Liver (tissue), 9 donors: ENCODE measurements around the gene ZIC1. TPM values are rescaled to one million over a fixed set of nuclear protein-coding genes. Genes with fewer than 3 reads are reported as not detected.
A peak's percentile ranks its signal among the peaks of the same experiment; 100 is the strongest.

Experiments
- DNase-seq: peaks from one replicate; pipeline ENCODE4 v3.0.0-alpha.2; 2017; ENCODE audit warnings: low spot score
- H3K27ac ChIP-seq, 2 donors: one replicate each; pipeline ENCODE4 v1.7.0; 2013; ENCODE audit warnings: inconsistent platforms in 2 of 2, low read length in 2 of 2, control low read depth in 1 of 2, low read depth in 1 of 2, mild to moderate bottlenecking in 1 of 2
- H3K27me3 ChIP-seq, 4 donors: one replicate each; pipeline versions ENCODE4 v1.6.1 to v1.7.0; 2013; ENCODE audit warnings: low read length in 3 of 4, inconsistent platforms in 1 of 4, mild to moderate bottlenecking in 1 of 4, moderate library complexity in 1 of 4; ENCODE audit not compliant: control insufficient read depth in 4 of 4, insufficient read depth in 4 of 4
- H3K36me3 ChIP-seq, 4 donors: one replicate each; pipeline versions ENCODE4 v1.6.1 to v1.7.0; 2013; ENCODE audit warnings: low read length in 3 of 4, mild to moderate bottlenecking in 3 of 4, low read depth in 1 of 4, moderate library complexity in 1 of 4; ENCODE audit not compliant: control insufficient read depth in 4 of 4, insufficient read depth in 3 of 4
- H3K4me1 ChIP-seq, 4 donors: one replicate each; pipeline versions ENCODE4 v1.6.1 to v1.7.0; 2013; ENCODE audit warnings: low read length in 3 of 4, mild to moderate bottlenecking in 3 of 4, moderate library complexity in 1 of 4; ENCODE audit not compliant: control insufficient read depth in 4 of 4, insufficient read depth in 4 of 4
- H3K4me3 ChIP-seq, 3 donors: one replicate each; pipeline versions ENCODE4 v1.6.1 to v1.7.0; 2013; ENCODE audit warnings: low read length in 3 of 3, control low read depth in 1 of 3, low read depth in 1 of 3, mild to moderate bottlenecking in 1 of 3
- H3K9ac ChIP-seq, 2 donors: one replicate each; pipeline ENCODE4 v1.7.0; 2013; ENCODE audit warnings: low read length in 2 of 2, mild to moderate bottlenecking in 2 of 2, moderate library complexity in 2 of 2, control low read depth in 1 of 2, low read depth in 1 of 2
- H3K9me3 ChIP-seq, 4 donors: one replicate each; pipeline versions ENCODE4 v1.6.1 to v1.7.0; 2013; ENCODE audit warnings: low read length in 3 of 4; ENCODE audit not compliant: control insufficient read depth in 4 of 4
- FOXA1 ChIP-seq: IDR thresholded peaks from 2 replicates; pipeline ENCODE4 v1.6.1; 2016; ENCODE audit warnings: antibody characterized with exemption
- GABPA ChIP-seq, 2 donors: IDR thresholded peaks in 1 of 2; conservative IDR thresholded peaks in 1 of 2; 2 replicates each; pipeline ENCODE4 v1.6.1; 2016; ENCODE audit warnings: antibody characterized with exemption in 2 of 2, mild to moderate bottlenecking in 1 of 2, moderate library complexity in 1 of 2
- HNF4A ChIP-seq, 2 donors: conservative IDR thresholded peaks; 2 replicates each; pipeline ENCODE4 v1.6.1; 2016; ENCODE audit warnings: antibody characterized with exemption in 2 of 2, mild to moderate bottlenecking in 2 of 2
- HNF4G ChIP-seq: IDR thresholded peaks from 2 replicates; pipeline ENCODE4 v1.6.1; 2016; ENCODE audit warnings: antibody characterized with exemption
- JUND ChIP-seq, 2 donors: IDR thresholded peaks; 2 replicates each; pipeline ENCODE4 v1.6.1; 2016; ENCODE audit warnings: antibody characterized with exemption in 2 of 2
- NR2F2 ChIP-seq: IDR thresholded peaks from 2 replicates; pipeline ENCODE4 v1.6.1; 2016; ENCODE audit warnings: antibody characterized with exemption
- RAD21 ChIP-seq, 2 donors: IDR thresholded peaks; 2 replicates each; pipeline ENCODE4 v1.6.1; 2016; ENCODE audit warnings: antibody characterized with exemption in 2 of 2, mild to moderate bottlenecking in 2 of 2
- SP1 ChIP-seq: IDR thresholded peaks from 2 replicates; pipeline ENCODE4 v1.6.1; 2018; ENCODE audit warnings: antibody characterized with exemption, mild to moderate bottlenecking
- TAF1 ChIP-seq: conservative IDR thresholded peaks from 2 replicates; pipeline ENCODE4 v1.6.1; 2016; ENCODE audit warnings: antibody characterized with exemption, mild to moderate bottlenecking
- WGBS: extraction: QIAGEN DNeasy Blood & Tissue Kit; methylation state at CpG from one replicate; pipeline ENCODE4 v1.1.7; 2013; 5-methylcytosine and 5-hydroxymethylcytosine counted together
- polyA plus RNA-seq, 2 donors: library from polyadenylated mRNA; stranded (reverse) in 1 of 2; unstranded in 1 of 2; fragments of 200-250 nt in 1 of 2; fragments of >200 nt in 1 of 2; fragmentation: Nextera tagmentation in 1 of 2; extraction: Ambion mirVana in 1 of 2; gene quantifications; one replicate each; pipeline versions ENCODE4 v1.2.1 to v1.2.3, GENCODE V29; 2013 to 2015
- total RNA-seq, 2 donors: library from RNA; depleted of rRNA; stranded (reverse); fragments of >200 nt; gene quantifications; one replicate each; pipeline ENCODE4 v1.2.3, GENCODE V29; 2014
- TF ChIP-seq, protein P1 (sequence below): fragments of 150-350 bp; IDR thresholded peaks from 2 replicates; pipeline ENCODE4 v1.5.1; 2017; ENCODE audit warnings: improper control_type of control experiment, low read depth, low read length; ENCODE audit not compliant: missing input control
- TF ChIP-seq, protein P2 (sequence below): IDR thresholded peaks from 2 replicates; pipeline ENCODE4 v1.6.1; 2016; ENCODE audit warnings: antibody characterized with exemption, mild to moderate bottlenecking
- TF ChIP-seq, protein P3 (sequence below): IDR thresholded peaks from 2 replicates; pipeline ENCODE4 v1.6.1; 2016; ENCODE audit warnings: antibody characterized with exemption
- donor health status: healthy.
- donor health status: healthy.
- donor health status: healthy.
- donor health status: healthy.
- donor health status: healthy.

ZIC1 gene
- total and polyA plus RNA-seq, 4 donors, result 4.4 TPM; not detected in 3

DNA sequence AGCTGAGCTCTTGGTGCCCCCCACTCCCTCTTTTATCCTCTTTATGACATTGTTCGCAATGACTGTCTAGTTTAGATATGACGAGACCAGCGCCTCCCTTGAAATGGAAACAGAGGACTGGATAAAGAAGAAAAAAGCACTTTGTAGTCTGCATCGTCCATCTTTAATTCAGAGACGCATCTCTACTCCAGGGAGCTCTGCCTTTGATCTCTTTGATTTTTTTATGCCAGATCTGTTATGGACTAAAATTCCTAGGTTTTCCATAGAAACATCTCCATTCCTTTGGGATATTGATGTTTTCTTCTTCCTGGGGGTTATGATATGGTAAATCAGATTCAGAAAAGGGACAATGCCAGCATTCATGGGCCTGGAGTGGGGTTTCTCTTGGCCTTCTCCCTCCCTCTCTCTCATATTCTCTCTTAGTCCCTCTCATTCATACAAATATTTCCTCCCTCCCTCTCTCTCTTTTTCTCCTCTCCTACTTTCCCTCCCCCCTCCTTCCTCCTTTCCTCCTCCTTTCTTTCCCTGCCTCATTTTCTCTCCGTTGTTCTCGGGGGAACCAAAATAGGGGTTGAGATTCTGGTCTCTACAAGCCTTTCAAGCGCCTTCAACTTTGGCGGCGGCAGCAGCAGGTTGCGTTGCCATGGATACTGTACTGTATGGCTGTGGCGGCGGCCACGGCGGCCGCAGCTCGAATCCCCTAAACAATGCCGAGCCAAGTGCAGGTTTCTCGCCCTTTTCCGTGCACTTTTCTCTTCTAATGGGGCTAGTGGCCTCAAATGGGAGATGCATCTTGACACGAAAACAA lies 48.3 kb upstream of the ZIC1 start:
- Histone ChIP-seq H3K4me3 (no peak overlapping the region), H3K4me1 (no peaks in the 10 kb centered on the region), H3K27me3 (peaks cover 3 to 52% (median 25%) of the 10 kb centered on the region in 4 donors), H3K27ac (no peak overlapping the region), H3K36me3 (no peaks in the 10 kb centered on the region), H3K9me3 (peaks cover 0 to 2% (median 0%) of the 10 kb centered on the region in 4 donors), H3K9ac (no peak overlapping the region)
- WGBS, result 7% methylated on average over 21 of the region's 21 CpGs
- TF ChIP-seq HNF4G (no peak), TAF1 (no peak), HNF4A (conservative IDR thresholded peaks at IDR 0.05) (no peak), GABPA (IDR thresholded peaks at IDR 0.05 in 1 of 2, conservative IDR thresholded peaks at IDR 0.05 in 1 of 2) (no peak), RAD21 (IDR thresholded peaks at IDR 0.05) (no peak), JUND (IDR thresholded peaks at IDR 0.05) (no peak), FOXA1 (no peak), SP1 (no peak), NR2F2 (no peak)
- TF ChIP-seq, protein P1, sequence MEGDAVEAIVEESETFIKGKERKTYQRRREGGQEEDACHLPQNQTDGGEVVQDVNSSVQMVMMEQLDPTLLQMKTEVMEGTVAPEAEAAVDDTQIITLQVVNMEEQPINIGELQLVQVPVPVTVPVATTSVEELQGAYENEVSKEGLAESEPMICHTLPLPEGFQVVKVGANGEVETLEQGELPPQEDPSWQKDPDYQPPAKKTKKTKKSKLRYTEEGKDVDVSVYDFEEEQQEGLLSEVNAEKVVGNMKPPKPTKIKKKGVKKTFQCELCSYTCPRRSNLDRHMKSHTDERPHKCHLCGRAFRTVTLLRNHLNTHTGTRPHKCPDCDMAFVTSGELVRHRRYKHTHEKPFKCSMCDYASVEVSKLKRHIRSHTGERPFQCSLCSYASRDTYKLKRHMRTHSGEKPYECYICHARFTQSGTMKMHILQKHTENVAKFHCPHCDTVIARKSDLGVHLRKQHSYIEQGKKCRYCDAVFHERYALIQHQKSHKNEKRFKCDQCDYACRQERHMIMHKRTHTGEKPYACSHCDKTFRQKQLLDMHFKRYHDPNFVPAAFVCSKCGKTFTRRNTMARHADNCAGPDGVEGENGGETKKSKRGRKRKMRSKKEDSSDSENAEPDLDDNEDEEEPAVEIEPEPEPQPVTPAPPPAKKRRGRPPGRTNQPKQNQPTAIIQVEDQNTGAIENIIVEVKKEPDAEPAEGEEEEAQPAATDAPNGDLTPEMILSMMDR, result no peak
- no peak for DNase-seq

DNA sequence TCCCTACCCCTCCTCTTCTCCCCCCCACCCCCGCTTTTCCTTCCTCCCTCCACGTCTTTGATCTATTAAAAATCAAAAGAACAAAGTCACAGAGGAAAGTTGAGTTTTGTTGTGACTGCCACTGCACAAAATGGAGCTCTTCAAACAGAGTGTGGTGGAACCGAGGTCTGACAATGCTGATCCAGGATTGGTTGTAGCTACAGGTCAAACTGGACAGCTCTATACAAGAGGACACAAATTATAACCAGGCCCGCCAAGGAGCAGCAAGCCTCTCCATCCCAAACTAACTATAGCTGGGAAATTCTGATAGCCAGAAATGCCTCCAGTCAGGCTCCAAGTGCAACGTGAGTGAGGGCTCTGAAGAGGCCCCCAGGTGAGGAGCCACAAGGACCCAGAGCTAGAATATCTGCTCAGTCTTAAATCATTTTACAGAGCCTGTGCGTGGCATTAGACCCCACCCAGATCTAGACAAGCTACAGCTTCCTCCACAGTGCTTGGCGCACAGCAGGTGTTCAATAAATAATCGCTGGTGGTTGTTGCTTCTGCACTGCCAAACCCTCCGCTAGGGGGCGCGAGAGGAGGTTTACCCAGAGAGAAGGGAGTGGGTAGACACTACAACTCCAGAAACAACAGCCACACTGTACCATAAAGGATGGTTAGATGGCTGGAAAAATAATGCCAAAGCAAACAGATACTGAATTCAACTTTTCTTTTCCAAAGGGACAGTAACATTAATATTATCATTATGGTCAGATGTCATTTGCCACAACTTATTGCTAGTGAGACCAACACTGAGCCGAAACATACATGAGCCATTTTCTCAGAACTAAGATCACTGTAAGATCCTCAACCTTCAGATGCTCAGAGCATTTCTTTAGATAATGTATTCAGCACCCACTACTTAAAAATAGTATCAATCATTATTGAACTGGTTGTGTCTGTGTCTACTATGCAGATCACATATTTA lies 47.4 kb upstream of the ZIC1 start:
- DNase-seq, result peak; percentile 55
- no peak overlapping the region for H3K27ac ChIP-seq
- H3K27me3 ChIP-seq, result peaks cover 3 to 45% (median 22%) of the 10 kb centered on the region in 4 donors
- H3K4me1 ChIP-seq, result no peaks in the 10 kb centered on the region
- H3K9ac ChIP-seq, result no peak overlapping the region
- peaks cover 0 to 2% (median 0%) of the 10 kb centered on the region in 4 donors for H3K9me3 ChIP-seq
- 11% methylated on average over 12 of the region's 12 CpGs for WGBS
- TF ChIP-seq, protein P2, sequence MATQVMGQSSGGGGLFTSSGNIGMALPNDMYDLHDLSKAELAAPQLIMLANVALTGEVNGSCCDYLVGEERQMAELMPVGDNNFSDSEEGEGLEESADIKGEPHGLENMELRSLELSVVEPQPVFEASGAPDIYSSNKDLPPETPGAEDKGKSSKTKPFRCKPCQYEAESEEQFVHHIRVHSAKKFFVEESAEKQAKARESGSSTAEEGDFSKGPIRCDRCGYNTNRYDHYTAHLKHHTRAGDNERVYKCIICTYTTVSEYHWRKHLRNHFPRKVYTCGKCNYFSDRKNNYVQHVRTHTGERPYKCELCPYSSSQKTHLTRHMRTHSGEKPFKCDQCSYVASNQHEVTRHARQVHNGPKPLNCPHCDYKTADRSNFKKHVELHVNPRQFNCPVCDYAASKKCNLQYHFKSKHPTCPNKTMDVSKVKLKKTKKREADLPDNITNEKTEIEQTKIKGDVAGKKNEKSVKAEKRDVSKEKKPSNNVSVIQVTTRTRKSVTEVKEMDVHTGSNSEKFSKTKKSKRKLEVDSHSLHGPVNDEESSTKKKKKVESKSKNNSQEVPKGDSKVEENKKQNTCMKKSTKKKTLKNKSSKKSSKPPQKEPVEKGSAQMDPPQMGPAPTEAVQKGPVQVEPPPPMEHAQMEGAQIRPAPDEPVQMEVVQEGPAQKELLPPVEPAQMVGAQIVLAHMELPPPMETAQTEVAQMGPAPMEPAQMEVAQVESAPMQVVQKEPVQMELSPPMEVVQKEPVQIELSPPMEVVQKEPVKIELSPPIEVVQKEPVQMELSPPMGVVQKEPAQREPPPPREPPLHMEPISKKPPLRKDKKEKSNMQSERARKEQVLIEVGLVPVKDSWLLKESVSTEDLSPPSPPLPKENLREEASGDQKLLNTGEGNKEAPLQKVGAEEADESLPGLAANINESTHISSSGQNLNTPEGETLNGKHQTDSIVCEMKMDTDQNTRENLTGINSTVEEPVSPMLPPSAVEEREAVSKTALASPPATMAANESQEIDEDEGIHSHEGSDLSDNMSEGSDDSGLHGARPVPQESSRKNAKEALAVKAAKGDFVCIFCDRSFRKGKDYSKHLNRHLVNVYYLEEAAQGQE, result no peak
- TF ChIP-seq, protein P3, sequence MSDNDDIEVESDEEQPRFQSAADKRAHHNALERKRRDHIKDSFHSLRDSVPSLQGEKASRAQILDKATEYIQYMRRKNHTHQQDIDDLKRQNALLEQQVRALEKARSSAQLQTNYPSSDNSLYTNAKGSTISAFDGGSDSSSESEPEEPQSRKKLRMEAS, result no peak
- TF ChIP-seq RAD21 (IDR thresholded peaks at IDR 0.05) (peak; percentile 46 to 57), TAF1 (no peak), FOXA1 (no peak), NR2F2 (no peak), JUND (IDR thresholded peaks at IDR 0.05) (no peak), HNF4G (no peak), SP1 (no peak)
- TF ChIP-seq, protein P1, result peak; percentile 47
- no peaks in the 10 kb centered on the region for H3K36me3 ChIP-seq
- no peak overlapping the region for H3K4me3 ChIP-seq
